ENCODE measurements around the gene NFIB. TPM values are rescaled to one million over a fixed set of nuclear protein-coding genes. Genes with fewer than 3 reads are reported as not detected.

The NFIB gene
- total and polyA plus RNA-seq, 2 of the 4 experiments (the other 2 are of a cell fraction): 1.4 to 2.0 TPM

DNA sequence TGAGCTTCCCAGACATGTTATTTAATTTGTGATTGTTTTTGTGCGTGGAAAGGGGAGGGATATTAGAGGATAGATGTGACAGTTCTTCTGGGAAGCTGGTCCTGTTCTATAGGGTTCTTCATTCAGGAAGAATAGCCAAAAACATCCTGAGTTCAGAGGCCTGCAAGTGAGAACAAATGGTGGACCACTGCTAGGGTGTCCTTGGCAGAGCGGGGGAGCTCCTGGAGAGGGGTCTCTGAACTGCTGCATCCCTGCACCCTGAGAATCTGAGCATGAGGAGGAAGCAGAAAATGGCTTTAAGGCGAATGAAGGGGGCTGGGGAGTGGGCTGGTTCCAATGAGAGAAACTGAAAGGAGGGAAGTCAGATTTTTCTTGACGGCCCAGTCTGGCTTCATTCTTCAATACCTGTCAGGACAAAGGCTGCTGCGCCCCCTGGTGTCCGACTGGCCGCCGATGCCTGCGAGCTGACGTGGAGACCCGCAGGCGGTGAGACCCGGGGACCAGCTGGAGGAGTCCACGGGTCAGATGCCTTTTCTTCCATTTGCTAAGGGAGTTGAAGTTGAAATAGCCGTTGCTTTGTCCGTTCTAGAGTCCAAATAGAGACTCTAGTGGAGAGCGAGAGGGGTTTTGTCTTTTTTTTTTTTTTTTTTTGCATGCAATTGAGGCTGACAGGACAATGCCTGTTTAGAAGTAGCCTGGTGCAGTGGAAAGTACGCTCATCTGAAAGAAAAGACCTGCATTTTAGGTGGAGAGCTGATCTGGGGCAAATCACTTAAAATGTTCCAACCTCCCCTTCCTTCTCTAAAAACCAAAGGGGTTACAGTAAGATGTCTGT lies 39.5 kb upstream of the NFIB start:
- Histone ChIP-seq H2BK120ac (ENCODE audit: low read depth, low read length) (no peak overlapping the region), H2BK20ac (ENCODE audit: low read depth, low read length) (no peak overlapping the region), H3K27ac (ENCODE audit: insufficient read depth, low read length) (no peak overlapping the region), H3K4me1 (ENCODE audit: control insufficient read depth, insufficient read depth, low read length) (no peaks in the 10 kb centered on the region; the same call in 1 of the 2 replicates), H3K9ac (ENCODE audit: low read depth, low read length) (no peak overlapping the region), H3K4ac (ENCODE audit: low read depth, low read length) (no peak overlapping the region), H3K56ac (ENCODE audit: extremely low read depth, insufficient read depth, low read length) (no peak overlapping the region), H3K9me3 (ENCODE audit: control insufficient read depth, insufficient read depth, low read length) (no peaks in the 10 kb centered on the region; the same call in 1 of the 2 replicates), H3K18ac (ENCODE audit: low read depth, low read length) (no peak overlapping the region), H3K23ac (ENCODE audit: low read depth, low read length) (no peak overlapping the region), H3K4me3 (ENCODE audit: insufficient read depth, low read depth, low read length) (no peak overlapping the region), H2AK9ac (replicated peaks; ENCODE audit: low read depth, low read length, poor library complexity) (no peak overlapping the region), H3K36me3 (ENCODE audit: control insufficient read depth, insufficient read depth, low read length) (no peaks in the 10 kb centered on the region), H2BK5ac (ENCODE audit: low read depth, low read length, poor library complexity, severe bottlenecking) (no peak overlapping the region), H4K8ac (ENCODE audit: low read depth in 2 of 2, low read length in 2 of 2) (no peak overlapping the region), H3K79me1 (ENCODE audit: low read depth in 1 of 2, low read length in 2 of 2) (no peaks in the 10 kb centered on the region), H2BK15ac (ENCODE audit: low read depth, low read length) (no peak overlapping the region), H3K14ac (replicated peaks; ENCODE audit: low read depth, low read length) (no peak overlapping the region), H2AFZ (replicated peaks; ENCODE audit: low read length, poor library complexity) (peak overlapping the region; percentile 28), H2AK5ac (ENCODE audit: low read depth, low read length) (no peak overlapping the region), H3K4me2 (ENCODE audit: low read depth, low read length) (peak overlapping the region; percentile 61; the same call in 1 of the 2 replicates), H4K20me1 (ENCODE audit: insufficient read depth, low read length) (peaks cover 11% of the 10 kb centered on the region; the same call in 1 of the 2 replicates), H3K27me3 (ENCODE audit: control insufficient read depth, insufficient read depth, low read length) (peaks cover 80% of the 10 kb centered on the region), H3K9me1 (ENCODE audit: insufficient read depth, low read length) (no peaks in the 10 kb centered on the region; the same call in 1 of the 2 replicates), H4K5ac (ENCODE audit: low read depth, low read length) (no peak overlapping the region), H4K91ac (ENCODE audit: insufficient read depth, low read depth, low read length) (no peak overlapping the region)
- 0% methylated on average over 9 of the region's 18 CpGs; no CpG with 5 or more reads in 1 of the 2 experiments for WGBS, 2 experiments (ENCODE audit: extremely low coverage in 2 of 2, insufficient read length in 1 of 2)
- BruUV-seq (replicated peaks): no TSS peak
- ChIA-PET CTCF (interaction anchor here (0.6 to 2.0 kb wide), 13 partner anchors 8 to 1491 kb away, joined by 3 to 17 read pairs (median 3); no protein-coding TSS in a partner anchor), POLR2A (ENCODE audit: unreplicated experiment) (no interaction called here)
- intact Hi-C loops (cut with micrococcal nuclease): loop anchor here (1.0 to 10.0 kb wide), 6 partner anchors 69 to 1319 kb away; no protein-coding TSS in a partner anchor
- ATAC-seq (ENCODE audit: low read depth): peak; percentile 84
- TF ChIP-seq USF2 (IDR thresholded peaks at IDR 0.05; ENCODE audit: low read depth, low read length): no peak
- TF ChIP-seq MAZ (IDR thresholded peaks at IDR 0.05; ENCODE audit: borderline replicate concordance, low read depth, low read length): no peak
- no peak for TF ChIP-seq MAFK (IDR thresholded peaks at IDR 0.05; ENCODE audit: low read depth, low read length)
- TF ChIP-seq, protein P1, sequence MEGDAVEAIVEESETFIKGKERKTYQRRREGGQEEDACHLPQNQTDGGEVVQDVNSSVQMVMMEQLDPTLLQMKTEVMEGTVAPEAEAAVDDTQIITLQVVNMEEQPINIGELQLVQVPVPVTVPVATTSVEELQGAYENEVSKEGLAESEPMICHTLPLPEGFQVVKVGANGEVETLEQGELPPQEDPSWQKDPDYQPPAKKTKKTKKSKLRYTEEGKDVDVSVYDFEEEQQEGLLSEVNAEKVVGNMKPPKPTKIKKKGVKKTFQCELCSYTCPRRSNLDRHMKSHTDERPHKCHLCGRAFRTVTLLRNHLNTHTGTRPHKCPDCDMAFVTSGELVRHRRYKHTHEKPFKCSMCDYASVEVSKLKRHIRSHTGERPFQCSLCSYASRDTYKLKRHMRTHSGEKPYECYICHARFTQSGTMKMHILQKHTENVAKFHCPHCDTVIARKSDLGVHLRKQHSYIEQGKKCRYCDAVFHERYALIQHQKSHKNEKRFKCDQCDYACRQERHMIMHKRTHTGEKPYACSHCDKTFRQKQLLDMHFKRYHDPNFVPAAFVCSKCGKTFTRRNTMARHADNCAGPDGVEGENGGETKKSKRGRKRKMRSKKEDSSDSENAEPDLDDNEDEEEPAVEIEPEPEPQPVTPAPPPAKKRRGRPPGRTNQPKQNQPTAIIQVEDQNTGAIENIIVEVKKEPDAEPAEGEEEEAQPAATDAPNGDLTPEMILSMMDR (conservative IDR thresholded peaks at IDR 0.05; ENCODE audit: low read depth, low read length): peak; percentile 85
- no peak for TF ChIP-seq RFX5 (IDR thresholded peaks at IDR 0.05; ENCODE audit: low read depth, low read length)
- peak; percentile 94 for TF ChIP-seq SMC3 (IDR thresholded peaks at IDR 0.05; ENCODE audit: low read depth, low read length)
- no peak for TF ChIP-seq BHLHE40 (IDR thresholded peaks at IDR 0.05; ENCODE audit: low read depth, low read length)
- TF ChIP-seq MXI1 (IDR thresholded peaks at IDR 0.05; ENCODE audit: borderline replicate concordance, low read depth, low read length): no peak
- no peak for TF ChIP-seq CEBPB (IDR thresholded peaks at IDR 0.05; ENCODE audit: low read depth, low read length)
- no peak for TF ChIP-seq RCOR1 (IDR thresholded peaks at IDR 0.05; ENCODE audit: insufficient replicate concordance, low read length)
- TF ChIP-seq CHD1 (IDR thresholded peaks at IDR 0.05; ENCODE audit: low read depth, low read length): no peak
- no peak for TF ChIP-seq POLR2A (IDR thresholded peaks at IDR 0.05; ENCODE audit: low read depth, low read length)
- TF ChIP-seq, protein P2, sequence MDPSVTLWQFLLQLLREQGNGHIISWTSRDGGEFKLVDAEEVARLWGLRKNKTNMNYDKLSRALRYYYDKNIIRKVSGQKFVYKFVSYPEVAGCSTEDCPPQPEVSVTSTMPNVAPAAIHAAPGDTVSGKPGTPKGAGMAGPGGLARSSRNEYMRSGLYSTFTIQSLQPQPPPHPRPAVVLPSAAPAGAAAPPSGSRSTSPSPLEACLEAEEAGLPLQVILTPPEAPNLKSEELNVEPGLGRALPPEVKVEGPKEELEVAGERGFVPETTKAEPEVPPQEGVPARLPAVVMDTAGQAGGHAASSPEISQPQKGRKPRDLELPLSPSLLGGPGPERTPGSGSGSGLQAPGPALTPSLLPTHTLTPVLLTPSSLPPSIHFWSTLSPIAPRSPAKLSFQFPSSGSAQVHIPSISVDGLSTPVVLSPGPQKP (IDR thresholded peaks at IDR 0.05; ENCODE audit: borderline replicate concordance, low read depth, low read length): no peak
- peak; percentile 91 for TF ChIP-seq RAD21 (IDR thresholded peaks at IDR 0.05; ENCODE audit: low read length)
- peak; percentile 67 for DNase-seq
- in situ Hi-C loops (cut with MboI; ENCODE audit: low sequenced_read_pairs): loop anchor here (10.0 kb wide), 2 partner anchors 929 to 1319 kb away; no protein-coding TSS in a partner anchor
- dilution Hi-C loops (cut with HindIII; ENCODE audit: low sequenced_read_pairs, unreplicated experiment): no loop called here
